ENCODE data around the gene PRKCB. TPM values are rescaled to one million over a fixed set of nuclear protein-coding genes. Genes with fewer than 3 reads are reported as not detected.
"Not testable (repeated sequence)": the region's sequence is repeated elsewhere in the genome, so short reads cannot be mapped to it uniquely, and the experiment has no call there.

The PRKCB gene
- total and polyA plus RNA-seq, 2 experiments from 2014 or later = 3.7 to 16.4 TPM

- Histone ChIP-seq H3K79me2 (replicated peaks; ENCODE audit: insufficient read depth) (no peaks in the 10 kb centered on the region), H2AFZ (no peak overlapping the region), H3K9me2 (ENCODE audit: insufficient read depth) (no peaks in the 10 kb centered on the region), H3K4me2 (no peak overlapping the region), H3F3A (replicated peaks; ENCODE audit: low read depth) (no peaks in the 10 kb centered on the region), H4K20me1 (replicated peaks; ENCODE audit: insufficient read depth) (no peaks in the 10 kb centered on the region), H3K27ac (ENCODE audit: low read depth) (no peak overlapping the region), H3K27me3 (ENCODE audit: insufficient read depth) (no peaks in the 10 kb centered on the region), H3K36me3 (ENCODE audit: insufficient read depth) (no peaks in the 10 kb centered on the region), H3K4me1 (ENCODE audit: insufficient read depth) (no peaks in the 10 kb centered on the region), H3K4me3 (no peak overlapping the region)
- Mint-ChIP-seq H3K27ac (no peak overlapping the region), H3K27me3 (ENCODE audit: insufficient read depth, low read depth, poor library complexity) (no peaks in the 10 kb centered on the region), H3K4me3 (no peak overlapping the region), H3K36me3 (ENCODE audit: low read depth) (no peaks in the 10 kb centered on the region), H3K4me1 (peaks cover 13% of the 10 kb centered on the region), H3K9me3 (no peaks in the 10 kb centered on the region)
- TF ChIP-seq POLR2AphosphoS5 (IDR thresholded peaks at IDR 0.05; ENCODE audit: low read depth) (no peak), CREB1 (CRISPR knock-in tag; IDR thresholded peaks at IDR 0.05; ENCODE audit: low read depth) (no peak), EZH2 (IDR thresholded peaks at IDR 0.05; ENCODE audit: low read depth, unreplicated experiment) (no peak), JUNB (IDR thresholded peaks at IDR 0.05; ENCODE audit: unreplicated experiment) (no peak), ETS1 (IDR thresholded peaks at IDR 0.05) (no peak), ZNF114 (CRISPR knock-in tag; IDR thresholded peaks at IDR 0.05) (no peak)
- ATAC-seq (no peak), DNase-seq (ENCODE audit: low spot score) (no peak)
Observed at GRCh38 chr16:24013864-24014645, 178.3 kb downstream of the PRKCB start.

- not testable (repeated sequence) for H3K27me3 Mint-ChIP-seq (ENCODE audit: insufficient read depth, low read depth, poor library complexity); H2AFZ ChIP-seq; H3K36me3 Mint-ChIP-seq (ENCODE audit: low read depth); H3K9me2 ChIP-seq (ENCODE audit: insufficient read depth); H3K27ac ChIP-seq (ENCODE audit: low read depth); H3K79me2 ChIP-seq (replicated peaks; ENCODE audit: insufficient read depth); ATAC-seq; H3K27me3 ChIP-seq (ENCODE audit: insufficient read depth); H3K9me3 Mint-ChIP-seq; H3K4me3 Mint-ChIP-seq; DNase-seq (ENCODE audit: low spot score); H3K36me3 ChIP-seq (ENCODE audit: insufficient read depth); H3K4me2 ChIP-seq; H4K20me1 ChIP-seq (replicated peaks; ENCODE audit: insufficient read depth); H3K4me3 ChIP-seq; H3K4me1 ChIP-seq (ENCODE audit: insufficient read depth); H3K27ac Mint-ChIP-seq; H3F3A ChIP-seq (replicated peaks; ENCODE audit: low read depth)
- peaks cover 13% of the 10 kb centered on the region for H3K4me1 Mint-ChIP-seq
Observed at GRCh38 chr16:24014955-24015354, 179.2 kb downstream of the PRKCB start.

GRCh38 chr16:24015923-24016322, 180.1 kb downstream of the PRKCB start:
- DNase-seq (ENCODE audit: low spot score) (peak; percentile 15), ATAC-seq (no peak; the same call in 2 of the 3 replicates)
- Histone ChIP-seq H2AFZ (no peak overlapping the region), H3K79me2 (replicated peaks; ENCODE audit: insufficient read depth) (no peaks in the 10 kb centered on the region), H3K4me3 (no peak overlapping the region), H3K36me3 (ENCODE audit: insufficient read depth) (no peaks in the 10 kb centered on the region), H3K9me2 (ENCODE audit: insufficient read depth) (no peaks in the 10 kb centered on the region), H3K4me2 (no peak overlapping the region), H4K20me1 (replicated peaks; ENCODE audit: insufficient read depth) (no peaks in the 10 kb centered on the region), H3K27ac (ENCODE audit: low read depth) (no peak overlapping the region), H3K27me3 (ENCODE audit: insufficient read depth) (no peaks in the 10 kb centered on the region), H3F3A (replicated peaks; ENCODE audit: low read depth) (no peaks in the 10 kb centered on the region), H3K4me1 (ENCODE audit: insufficient read depth) (no peaks in the 10 kb centered on the region)
- Mint-ChIP-seq H3K4me3 (no peak overlapping the region), H3K27me3 (ENCODE audit: insufficient read depth, low read depth, poor library complexity) (no peaks in the 10 kb centered on the region), H3K36me3 (ENCODE audit: low read depth) (no peaks in the 10 kb centered on the region), H3K27ac (peak overlapping the region; percentile 35; the same call in 1 of the 2 replicates), H3K9me3 (no peaks in the 10 kb centered on the region), H3K4me1 (peaks cover 15% of the 10 kb centered on the region)
- TF ChIP-seq ZNF331 (CRISPR knock-in tag; IDR thresholded peaks at IDR 0.05; ENCODE audit: low read depth) = no peak
- TF ChIP-seq EZH2phosphoT487 (IDR thresholded peaks at IDR 0.05; ENCODE audit: unreplicated experiment) = no peak
- TF ChIP-seq REST (IDR thresholded peaks at IDR 0.05; ENCODE audit: unreplicated experiment) = no peak
- no peak for TF ChIP-seq CREB1 (CRISPR knock-in tag; IDR thresholded peaks at IDR 0.05; ENCODE audit: low read depth)
- no peak for TF ChIP-seq POLR2AphosphoS5 (IDR thresholded peaks at IDR 0.05; ENCODE audit: low read depth)
- TF ChIP-seq EZH2 (IDR thresholded peaks at IDR 0.05; ENCODE audit: low read depth, unreplicated experiment) = no peak
- TF ChIP-seq ZNF114 (CRISPR knock-in tag; IDR thresholded peaks at IDR 0.05) = no peak
- no peak for TF ChIP-seq NANOG (IDR thresholded peaks at IDR 0.05; ENCODE audit: borderline replicate concordance)
- no peak; a peak in 2 of 4 replicates for TF ChIP-seq CTCF (conservative IDR thresholded peaks at IDR 0.05; ENCODE audit: low read depth in 2 of 2)
- no peak for TF ChIP-seq STAT1 (IDR thresholded peaks at IDR 0.05; ENCODE audit: unreplicated experiment)
